IPS-18c (cell line): ENCODE results near the gene GRID2.

Source experiments
- H3K4me3 ChIP-seq: 2 replicates; pipeline ENCODE4 v1.7.0; 2013; ENCODE audit warnings: low read depth, mild to moderate bottlenecking, low read length, moderate library complexity; ENCODE audit not compliant: insufficient read depth
- H3K9me3 ChIP-seq: one replicate; pipeline ENCODE4 v1.6.1; 2013; ENCODE audit warnings: mild to moderate bottlenecking, low read length, moderate library complexity; ENCODE audit not compliant: control insufficient read depth, insufficient read depth

Gene GRID2

GRCh38 chr4:93448691-93449293 is 1145.0 kb downstream of the GRID2 start:
- Histone ChIP-seq H3K9me3 (no peaks in the 10 kb centered on the region), H3K4me3 (no peak overlapping the region)

GRCh38 chr4:93451954-93452353 is 1148.2 kb downstream of the GRID2 start:
- no peak overlapping the region for H3K4me3 ChIP-seq
- H3K9me3 ChIP-seq: no peaks in the 10 kb centered on the region

- Histone ChIP-seq H3K9me3 (no peaks in the 10 kb centered on the region), H3K4me3 (no peak overlapping the region)
Observed at GRCh38 chr4:93461541-93461940, 1157.8 kb downstream of the GRID2 start.

GRCh38 chr4:93466446-93466845 is 1162.7 kb downstream of the GRID2 start:
- H3K4me3 ChIP-seq: no peak overlapping the region
- H3K9me3 ChIP-seq: no peaks in the 10 kb centered on the region

GRCh38 chr4:93467484-93468155 is 1163.9 kb downstream of the GRID2 start:
- Histone ChIP-seq H3K9me3 (no peaks in the 10 kb centered on the region), H3K4me3 (no peak overlapping the region)

- Histone ChIP-seq H3K9me3 (no peaks in the 10 kb centered on the region), H3K4me3 (no peak overlapping the region)
Observed at GRCh38 chr4:93469560-93469959, 1165.8 kb downstream of the GRID2 start.

GRCh38 chr4:93475730-93476129 is 1172.0 kb downstream of the GRID2 start:
- Histone ChIP-seq H3K4me3 (no peak overlapping the region), H3K9me3 (no peaks in the 10 kb centered on the region)

- Histone ChIP-seq H3K4me3 (no peak overlapping the region), H3K9me3 (no peaks in the 10 kb centered on the region)
Observed at GRCh38 chr4:93478805-93479204, 1175.0 kb downstream of the GRID2 start.

- no peak overlapping the region for H3K4me3 ChIP-seq
- H3K9me3 ChIP-seq: no peaks in the 10 kb centered on the region
Observed at GRCh38 chr4:93480452-93480851, 1176.7 kb downstream of the GRID2 start.

GRCh38 chr4:93495346-93495745 is 1191.6 kb downstream of the GRID2 start:
- Histone ChIP-seq H3K4me3 (no peak overlapping the region), H3K9me3 (no peaks in the 10 kb centered on the region)

GRCh38 chr4:93501244-93501643 is 1197.5 kb downstream of the GRID2 start:
- Histone ChIP-seq H3K4me3 (no peak overlapping the region), H3K9me3 (no peaks in the 10 kb centered on the region)

- no peaks in the 10 kb centered on the region for H3K9me3 ChIP-seq
- H3K4me3 ChIP-seq: no peak overlapping the region
Observed at GRCh38 chr4:93501946-93502345, 1198.2 kb downstream of the GRID2 start.

- Histone ChIP-seq H3K4me3 (no peak overlapping the region), H3K9me3 (no peaks in the 10 kb centered on the region)
Observed at GRCh38 chr4:93502991-93503390, 1199.2 kb downstream of the GRID2 start.

- H3K9me3 ChIP-seq: no peaks in the 10 kb centered on the region
Observed at GRCh38 chr4:93513851-93514250, 1210.1 kb downstream of the GRID2 start.

GRCh38 chr4:93515208-93515607 is 1211.4 kb downstream of the GRID2 start:
- H3K9me3 ChIP-seq: no peaks in the 10 kb centered on the region
- H3K4me3 ChIP-seq: no peak overlapping the region

More at GRCh38 chr4:93513851-93514250, 1210.1 kb downstream of the GRID2 start:
- no peak overlapping the region for H3K4me3 ChIP-seq

GRCh38 chr4:93529692-93530372 is 1226.1 kb downstream of the GRID2 start:
- H3K4me3 ChIP-seq: no peak overlapping the region

GRCh38 chr4:93532234-93532633 is 1228.5 kb downstream of the GRID2 start:
- Histone ChIP-seq H3K4me3 (no peak overlapping the region), H3K9me3 (no peaks in the 10 kb centered on the region)

More at GRCh38 chr4:93529692-93530372, 1226.1 kb downstream of the GRID2 start:
- H3K9me3 ChIP-seq: no peaks in the 10 kb centered on the region

GRCh38 chr4:93540562-93540961 is 1236.8 kb downstream of the GRID2 start:
- no peaks in the 10 kb centered on the region for H3K9me3 ChIP-seq
- H3K4me3 ChIP-seq: no peak overlapping the region
